ENCODE measurements around the gene CENPW. TPM values are rescaled to one million over a fixed set of nuclear protein-coding genes. Genes with fewer than 3 reads are reported as not detected.

CENPW gene
- 69.2 and 71.0 TPM in 2 replicates for total RNA-seq
- long read RNA-seq, transcript CENPW-203 (3 exons, 750 nt) = major isoform, 11 of 12 reads
- long read RNA-seq, partial matches to known transcripts = 0 of 12 reads
- long read RNA-seq, other reads (novel, unspliced or antisense) = 0 of 12 reads

DNA sequence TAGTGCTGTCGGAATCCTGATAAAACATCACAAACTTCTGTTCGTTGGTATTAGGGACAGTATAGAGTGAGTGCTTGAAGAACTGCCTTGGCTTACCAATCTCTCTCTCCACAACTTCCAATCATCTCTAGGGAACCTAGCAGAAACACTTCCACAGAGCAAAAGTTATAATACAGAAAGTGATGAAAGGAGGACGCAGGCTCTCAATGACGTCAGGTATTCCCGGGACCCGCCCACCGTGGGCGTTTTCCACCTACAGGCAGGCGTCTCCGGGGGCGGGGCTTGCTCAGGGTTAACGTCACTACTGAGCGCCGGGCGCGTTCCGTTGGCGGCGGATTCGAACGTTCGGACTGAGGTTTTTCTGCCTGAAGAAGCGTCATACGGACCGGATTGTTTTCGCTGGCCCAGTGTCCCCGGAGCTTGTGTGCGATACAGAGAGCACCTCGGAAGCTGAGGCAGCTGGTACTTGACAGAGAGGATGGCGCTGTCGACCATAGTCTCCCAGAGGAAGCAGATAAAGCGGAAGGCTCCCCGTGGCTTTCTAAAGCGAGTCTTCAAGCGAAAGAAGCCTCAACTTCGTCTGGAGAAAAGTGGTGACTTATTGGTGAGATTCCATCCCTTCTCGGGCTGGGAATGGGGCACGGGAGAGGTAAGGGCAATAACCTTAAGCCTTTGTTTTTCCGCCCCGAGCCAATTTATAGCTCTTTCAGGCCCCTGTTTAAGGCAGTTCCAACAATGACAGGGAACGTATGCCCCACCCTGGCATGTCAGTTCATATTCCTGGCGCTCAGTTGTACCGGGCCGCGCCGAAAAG lies at the start of gene CENPW:
TSS of gene CENPW (plus strand) at position 320 of the 814 bp plus-strand sequence. CDS start at position 479, 159 bp downstream.
- no peaks in the 10 kb centered on the region for H3K9me3 Mint-ChIP-seq
- no peaks in the 10 kb centered on the region for H3K36me3 Mint-ChIP-seq (ENCODE audit: low read depth)
- DNase-seq (ENCODE audit: low read depth, low spot score) = peak; percentile 94
- no peak within 1 kb of the TSS for H3K4me3 Mint-ChIP-seq
- TF ChIP-seq, protein P1, sequence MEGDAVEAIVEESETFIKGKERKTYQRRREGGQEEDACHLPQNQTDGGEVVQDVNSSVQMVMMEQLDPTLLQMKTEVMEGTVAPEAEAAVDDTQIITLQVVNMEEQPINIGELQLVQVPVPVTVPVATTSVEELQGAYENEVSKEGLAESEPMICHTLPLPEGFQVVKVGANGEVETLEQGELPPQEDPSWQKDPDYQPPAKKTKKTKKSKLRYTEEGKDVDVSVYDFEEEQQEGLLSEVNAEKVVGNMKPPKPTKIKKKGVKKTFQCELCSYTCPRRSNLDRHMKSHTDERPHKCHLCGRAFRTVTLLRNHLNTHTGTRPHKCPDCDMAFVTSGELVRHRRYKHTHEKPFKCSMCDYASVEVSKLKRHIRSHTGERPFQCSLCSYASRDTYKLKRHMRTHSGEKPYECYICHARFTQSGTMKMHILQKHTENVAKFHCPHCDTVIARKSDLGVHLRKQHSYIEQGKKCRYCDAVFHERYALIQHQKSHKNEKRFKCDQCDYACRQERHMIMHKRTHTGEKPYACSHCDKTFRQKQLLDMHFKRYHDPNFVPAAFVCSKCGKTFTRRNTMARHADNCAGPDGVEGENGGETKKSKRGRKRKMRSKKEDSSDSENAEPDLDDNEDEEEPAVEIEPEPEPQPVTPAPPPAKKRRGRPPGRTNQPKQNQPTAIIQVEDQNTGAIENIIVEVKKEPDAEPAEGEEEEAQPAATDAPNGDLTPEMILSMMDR (conservative IDR thresholded peaks at IDR 0.05) = no peak
- H3K27ac Mint-ChIP-seq (ENCODE audit: unreplicated experiment) = no peak within 1 kb of the TSS
- no peaks in the 10 kb centered on the region for H3K27me3 Mint-ChIP-seq (ENCODE audit: low read depth)
- peaks cover 29% of the 10 kb centered on the region for H3K4me1 Mint-ChIP-seq

GRCh38 chr6:126293891-126294524 lies 45.9 kb upstream of the CENPW start:
- no peaks in the 10 kb centered on the region for H3K36me3 Mint-ChIP-seq (ENCODE audit: low read depth)
- no peak overlapping the region for H3K27ac Mint-ChIP-seq (ENCODE audit: unreplicated experiment)
- no peaks in the 10 kb centered on the region for H3K9me3 Mint-ChIP-seq
- no peak overlapping the region for H3K4me3 Mint-ChIP-seq
- H3K27me3 Mint-ChIP-seq (ENCODE audit: low read depth) = no peaks in the 10 kb centered on the region
- H3K4me1 Mint-ChIP-seq = no peaks in the 10 kb centered on the region
- TF ChIP-seq, protein P1 (conservative IDR thresholded peaks at IDR 0.05) = no peak
- DNase-seq (ENCODE audit: low read depth, low spot score) = no peak

DNA sequence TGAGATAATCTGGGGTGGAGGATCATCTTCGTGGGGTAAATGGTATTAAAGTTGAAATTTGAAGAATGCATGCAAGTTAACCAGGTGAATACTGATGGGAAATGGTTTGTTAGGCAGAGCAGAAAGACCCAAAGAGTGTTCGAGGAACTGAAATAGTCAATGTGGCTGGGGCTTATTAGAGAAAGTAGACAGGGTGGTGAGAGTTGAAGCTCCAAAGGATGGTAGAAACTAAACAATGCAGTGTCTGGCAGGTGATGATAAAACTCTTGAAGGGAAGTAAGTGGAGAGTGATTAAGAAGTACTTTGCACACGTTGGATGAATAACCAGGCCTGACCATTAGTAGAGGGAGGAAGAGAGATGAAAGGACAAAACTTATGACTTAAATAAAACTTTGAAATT lies 39.8 kb upstream of the CENPW start:
- no peak overlapping the region for H3K4me3 Mint-ChIP-seq
- no peak for DNase-seq (ENCODE audit: low read depth, low spot score)
- TF ChIP-seq, protein P1 (conservative IDR thresholded peaks at IDR 0.05) = no peak
- no peaks in the 10 kb centered on the region for H3K27me3 Mint-ChIP-seq (ENCODE audit: low read depth)
- no peak overlapping the region for H3K27ac Mint-ChIP-seq (ENCODE audit: unreplicated experiment)
- H3K9me3 Mint-ChIP-seq = no peaks in the 10 kb centered on the region
- H3K36me3 Mint-ChIP-seq (ENCODE audit: low read depth) = no peaks in the 10 kb centered on the region
- H3K4me1 Mint-ChIP-seq = peaks cover 8% of the 10 kb centered on the region

DNA sequence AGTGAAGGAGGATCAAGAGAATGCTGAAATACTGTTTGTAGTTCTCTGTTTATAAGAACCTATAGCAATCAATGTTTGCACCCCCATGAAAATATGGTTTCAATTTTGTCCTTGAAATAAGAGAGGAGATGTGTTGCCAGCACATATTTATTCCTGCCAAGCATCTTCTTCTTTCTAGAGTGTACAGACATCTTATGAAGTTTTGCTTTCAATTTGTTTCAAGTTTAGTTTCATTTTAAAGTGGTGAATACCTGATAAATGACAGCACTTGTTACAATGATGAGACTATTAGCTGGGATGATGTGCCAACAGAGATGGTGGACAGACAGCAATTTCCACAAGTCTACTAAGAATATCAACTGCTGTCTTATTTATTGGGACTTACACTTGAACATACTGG lies 39.2 kb upstream of the CENPW start:
- Mint-ChIP-seq H3K36me3 (ENCODE audit: low read depth) (no peaks in the 10 kb centered on the region), H3K27ac (ENCODE audit: unreplicated experiment) (no peak overlapping the region), H3K9me3 (no peaks in the 10 kb centered on the region), H3K27me3 (ENCODE audit: low read depth) (no peaks in the 10 kb centered on the region), H3K4me3 (no peak overlapping the region), H3K4me1 (peaks cover 8% of the 10 kb centered on the region)
- DNase-seq (ENCODE audit: low read depth, low spot score) = no peak
- TF ChIP-seq, protein P1 (conservative IDR thresholded peaks at IDR 0.05) = no peak

DNA sequence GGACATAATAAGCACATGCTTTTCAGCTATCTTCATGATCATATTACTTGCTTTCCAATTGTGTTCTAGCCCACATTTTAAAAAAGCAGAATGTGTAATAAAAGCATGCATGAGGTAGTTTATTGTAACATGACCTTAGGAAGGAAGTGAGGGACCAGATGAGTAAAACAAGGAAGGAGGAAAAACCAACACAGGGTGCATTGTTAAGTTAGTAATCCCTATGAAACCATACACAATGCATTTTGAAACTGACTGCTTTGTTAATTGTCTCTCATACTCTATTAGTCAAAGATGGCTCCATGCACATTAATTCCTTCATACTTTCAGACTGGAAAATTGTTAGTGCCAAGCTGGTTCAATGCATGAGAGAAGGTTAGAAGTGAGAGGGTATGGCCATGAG lies 37.7 kb upstream of the CENPW start:
- TF ChIP-seq, protein P1 (conservative IDR thresholded peaks at IDR 0.05) = no peak
- DNase-seq (ENCODE audit: low read depth, low spot score) = no peak
- H3K36me3 Mint-ChIP-seq (ENCODE audit: low read depth) = no peaks in the 10 kb centered on the region
- H3K4me3 Mint-ChIP-seq = no peak overlapping the region
- H3K27me3 Mint-ChIP-seq (ENCODE audit: low read depth) = no peaks in the 10 kb centered on the region
- no peaks in the 10 kb centered on the region for H3K9me3 Mint-ChIP-seq
- no peak overlapping the region for H3K27ac Mint-ChIP-seq (ENCODE audit: unreplicated experiment)
- peaks cover 8% of the 10 kb centered on the region for H3K4me1 Mint-ChIP-seq

All from neural crest cell (in vitro differentiated cells).